H1 (cell line): ENCODE measurements around the gene AP5S1. TPM values are rescaled to one million over a fixed set of nuclear protein-coding genes. Genes with fewer than 3 reads are reported as not detected.

Experiments
- CTCF ChIA-PET: fragments of 300-600 bp; sonication (Branson Sonifier 250); formaldehyde crosslinking; loops from one replicate; lab custom pipeline; 2021; ENCODE audit not compliant: partially characterized antibody; lab: Charles Lee
- POLR2A ChIA-PET: fragments of 300-600 bp; sonication (Branson Sonifier 250); formaldehyde crosslinking; loops from one replicate; lab custom pipeline; 2021; ENCODE audit warnings: inconsistent platforms; ENCODE audit not compliant: partially characterized antibody; lab: Charles Lee
- DNase-seq, 2 experiments: peaks; one replicate each; pipeline versions ENCODE4 v3.0.0 to v3.0.0-alpha.2; 2010 to 2022; ENCODE audit warnings: low spot score in 2 of 2, low read depth in 1 of 2, mixed read lengths in 1 of 2
- FAIRE-seq: peaks from 2 replicates; lab custom pipeline; 2011; peaks lifted over from hg19 to GRCh38; lab: Jason Lieb, UNC
- H2AFZ ChIP-seq: 2 replicates; pipeline ENCODE4 v1.8.1; 2012; ENCODE audit warnings: low read length, inconsistent platforms
- H2AK5ac ChIP-seq: 2 replicates; pipeline ENCODE4 v1.6.1; 2013; ENCODE audit warnings: low read depth, low read length
- H2BK120ac ChIP-seq: replicated peaks from 2 replicates; pipeline ENCODE3; 2013; ENCODE audit warnings: low read depth, low read length, inconsistent platforms
- H2BK12ac ChIP-seq: 2 replicates; pipeline ENCODE4 v1.6.1; 2013; ENCODE audit warnings: low read depth, low read length
- H2BK15ac ChIP-seq: 2 replicates; pipeline ENCODE4 v1.6.1; 2013; ENCODE audit warnings: low read length
- H2BK20ac ChIP-seq: 2 replicates; pipeline ENCODE4 v1.6.1; 2013; ENCODE audit warnings: low read length
- H2BK5ac ChIP-seq: 2 replicates; pipeline ENCODE4 v1.6.1; 2013; ENCODE audit warnings: low read depth, low read length
- H3K14ac ChIP-seq: 2 replicates; pipeline ENCODE4 v1.6.1; 2013; ENCODE audit warnings: inconsistent platforms; ENCODE audit not compliant: insufficient read length
- H3K18ac ChIP-seq: 2 replicates; pipeline ENCODE4 v1.6.1; 2013; ENCODE audit warnings: low read length; ENCODE audit errors: extremely low read depth
- H3K23ac ChIP-seq: 2 replicates; pipeline ENCODE4 v1.6.1; 2013; ENCODE audit warnings: inconsistent platforms; ENCODE audit not compliant: insufficient read length
- H3K23me2 ChIP-seq: 2 replicates; pipeline ENCODE4 v1.6.1; 2013; ENCODE audit warnings: low read depth, low read length
- H3K27ac ChIP-seq: 2 replicates; pipeline ENCODE4 v1.6.1; 2011; ENCODE audit warnings: low read depth, low read length, inconsistent platforms
- H3K27me3 ChIP-seq, 4 experiments: replicated peaks in 1 of 4; 1 replicate in 1 of 4; 2 replicates in 3 of 4; pipeline versions ENCODE4 v1.6.1 to v1.8.1; 2011 to 2013; ENCODE audit warnings: low read length in 3 of 4, mild to moderate bottlenecking in 3 of 4, inconsistent platforms in 2 of 4, mixed read lengths in 2 of 4, moderate library complexity in 1 of 4; ENCODE audit not compliant: control insufficient read depth in 3 of 4, insufficient read depth in 3 of 4; ENCODE audit errors: extremely low read depth in 1 of 4
- H3K36me3 ChIP-seq, 4 experiments: 2 replicates each; pipeline versions ENCODE4 v1.6.1 to v1.8.1; 2011 to 2013; ENCODE audit warnings: mild to moderate bottlenecking in 4 of 4, low read length in 3 of 4, moderate library complexity in 2 of 4, control low read depth in 1 of 4, inconsistent platforms in 1 of 4; ENCODE audit not compliant: insufficient read depth in 4 of 4, control insufficient read depth in 2 of 4
- H3K4ac ChIP-seq: replicated peaks from 2 replicates; pipeline ENCODE3; 2013; ENCODE audit warnings: low read length, low read depth, mixed read lengths, inconsistent platforms; ENCODE audit not compliant: insufficient read length
- H3K4me1 ChIP-seq, 4 experiments: replicated peaks in 1 of 4; 1 replicate in 1 of 4; 2 replicates in 3 of 4; pipeline versions ENCODE4 v1.6.1 to v1.8.1; 2011 to 2013; ENCODE audit warnings: low read length in 3 of 4, inconsistent platforms in 2 of 4, mixed read lengths in 1 of 4; ENCODE audit not compliant: insufficient read depth in 4 of 4, control insufficient read depth in 3 of 4
- H3K4me2 ChIP-seq, 2 experiments: 2 replicates each; pipeline versions ENCODE4 v1.6.1 to v1.8.1; 2011 to 2013; ENCODE audit warnings: low read depth in 2 of 2, low read length in 2 of 2, control low read depth in 1 of 2, inconsistent platforms in 1 of 2, mild to moderate bottlenecking in 1 of 2; ENCODE audit not compliant: insufficient read depth in 1 of 2
- H3K4me3 ChIP-seq, 4 experiments: fragments of 200-600, 300-600 bp in 1 of 4; sonication (generic), shearing (Covaris generic), sonication (Bioruptor Twin) in 1 of 4; 2 replicates each; pipeline versions ENCODE4 v1.5.1 to v1.8.1; 2011 to 2016; ENCODE audit warnings: low read length in 4 of 4, low read depth in 3 of 4, control low read depth in 2 of 4, inconsistent platforms in 2 of 4, mild to moderate bottlenecking in 2 of 4, mixed read lengths in 1 of 4, moderate library complexity in 1 of 4; ENCODE audit not compliant: insufficient read depth in 2 of 4; ENCODE audit errors: extremely low read depth in 1 of 4
- H3K56ac ChIP-seq: replicated peaks from 2 replicates; pipeline ENCODE3; 2013; ENCODE audit warnings: low read depth, mild to moderate bottlenecking, mixed read lengths, low read length, inconsistent platforms; ENCODE audit not compliant: insufficient read length
- H3K79me1 ChIP-seq: 2 replicates; pipeline ENCODE4 v1.6.1; 2013; ENCODE audit warnings: low read depth, low read length, control low read depth
- H3K79me2 ChIP-seq, 2 experiments: 2 replicates each; pipeline versions ENCODE4 v1.6.1 to v1.8.1; 2012 to 2013; ENCODE audit warnings: low read length in 2 of 2, mild to moderate bottlenecking in 2 of 2, inconsistent platforms in 1 of 2; ENCODE audit not compliant: insufficient read depth in 2 of 2, control insufficient read depth in 1 of 2
- H3K9ac ChIP-seq, 4 experiments: replicated peaks in 1 of 4; 1 replicate in 1 of 4; 2 replicates in 3 of 4; pipeline versions ENCODE4 v1.6.1 to v1.8.1; 2011 to 2013; ENCODE audit warnings: low read depth in 3 of 4, low read length in 3 of 4, control low read depth in 2 of 4, mild to moderate bottlenecking in 2 of 4, moderate library complexity in 2 of 4, inconsistent platforms in 1 of 4; ENCODE audit errors: extremely low read depth in 1 of 4
- H3K9me3 ChIP-seq, 2 experiments: 2 replicates each; pipeline versions ENCODE4 v1.6.1 to v1.8.1; 2012 to 2013; ENCODE audit warnings: mild to moderate bottlenecking in 2 of 2, moderate library complexity in 2 of 2, control low read depth in 1 of 2, inconsistent platforms in 1 of 2, low read depth in 1 of 2, low read length in 1 of 2, mixed read lengths in 1 of 2; ENCODE audit not compliant: insufficient read depth in 2 of 2
- H4K20me1 ChIP-seq, 2 experiments: replicated peaks in 1 of 2; 2 replicates each; pipeline versions ENCODE3 to v1.8.1; 2011 to 2013; ENCODE audit warnings: inconsistent platforms in 2 of 2, low read length in 2 of 2, mild to moderate bottlenecking in 1 of 2; ENCODE audit not compliant: insufficient read depth in 2 of 2, control insufficient read depth in 1 of 2
- H4K5ac ChIP-seq: 2 replicates; pipeline ENCODE4 v1.6.1; 2013; ENCODE audit warnings: low read length, low read depth, mixed read lengths, inconsistent platforms; ENCODE audit not compliant: insufficient read length
- H4K8ac ChIP-seq: 2 replicates; pipeline ENCODE4 v1.8.0; 2013; ENCODE audit warnings: mild to moderate bottlenecking, moderate library complexity, low read length, inconsistent platforms; ENCODE audit not compliant: insufficient read depth; ENCODE audit errors: extremely low read depth
- H4K91ac ChIP-seq: replicated peaks from 2 replicates; pipeline ENCODE3; 2013; ENCODE audit warnings: low read length, mixed read lengths, inconsistent platforms; ENCODE audit not compliant: insufficient read length
- ATF2 ChIP-seq: IDR thresholded peaks from 2 replicates; pipeline ENCODE4 v1.6.1; 2012; ENCODE audit warnings: low read length, inconsistent platforms
- NRF1 ChIP-seq: IDR thresholded peaks from 2 replicates; pipeline ENCODE4 v1.6.1; 2011; ENCODE audit warnings: mild to moderate bottlenecking, low read depth, low read length, improper control_type of control experiment
- SIN3A ChIP-seq, 2 experiments: IDR thresholded peaks in 1 of 2; conservative IDR thresholded peaks in 1 of 2; 2 replicates each; pipeline ENCODE4 v1.6.1; 2011 to 2012; ENCODE audit warnings: low read length in 2 of 2, improper control_type of control experiment in 1 of 2, low read depth in 1 of 2, mild to moderate bottlenecking in 1 of 2
- SRF ChIP-seq: IDR thresholded peaks from 2 replicates; pipeline ENCODE4 v1.6.1; 2011; ENCODE audit warnings: mild to moderate bottlenecking, low read depth, low read length, moderate library complexity
- SUZ12 ChIP-seq: fragments of 200-600 bp; sonication (generic); IDR thresholded peaks from 2 replicates; pipeline ENCODE4 v1.6.1; 2012; ENCODE audit warnings: mild to moderate bottlenecking, inconsistent platforms, low read length, moderate library complexity, mixed read lengths
- WGBS, 2 experiments: shearing (Covaris generic) in 1 of 2; methylation state at CpG; one replicate each; pipeline versions ENCODE4 v1.1.6 to v1.1.7; 2013 to 2015; ENCODE audit warnings: low lambda C conversion rate in 2 of 2, mixed read lengths in 2 of 2, inconsistent platforms in 1 of 2, low coverage in 1 of 2, missing lambda C conversion rate in 1 of 2; ENCODE audit not compliant: insufficient replicate concordance in 2 of 2, insufficient coverage in 1 of 2, insufficient read length in 1 of 2; ENCODE audit errors: extremely low coverage in 1 of 2, missing lambda C conversion rate in 1 of 2; 5-methylcytosine and 5-hydroxymethylcytosine counted together
- polyA plus RNA-seq, 7 experiments: library from polyadenylated mRNA; depleted of rRNA in 3 of 7; stranded (reverse) in 5 of 7; unstranded in 2 of 7; fragments of >200 nt in 5 of 7; fragments of 200-250 nt in 2 of 7; gene quantifications; 1 replicate in 5 of 7; 2 replicates in 1 of 7; 4 replicates in 1 of 7; pipeline versions ENCODE4 v1.2.1 to v1.2.3, GENCODE V29; 2011 to 2013; ENCODE audit warnings: missing spikeins in 2 of 7, mixed read lengths in 2 of 7
- total RNA-seq: library from RNA; stranded (reverse); fragmentation: NEBNext Ultra II Directional; extraction: Animal tissue kit (Norgen Biotek cat#: 25700); gene quantifications from 2 replicates; pipeline ENCODE4 v1.2.1, GENCODE V29; 2021

AP5S1 gene
- total and polyA plus RNA-seq, 2 of the 8 experiments (the other 6 are each of a cell fraction or from before 2014, with no cell fraction given): 3.3 to 3.7 TPM

- H3K79me1 ChIP-seq: no peaks in the 10 kb centered on the region
- H3K23ac ChIP-seq: no peak overlapping the region
- no peak overlapping the region for H3K14ac ChIP-seq
- 96% methylated on average over 9 of the region's 9 CpGs; no CpG with 5 or more reads in 1 of the 2 experiments for WGBS, 2 experiments
- no peaks in the 10 kb centered on the region for H3K9me3 ChIP-seq
- H4K91ac ChIP-seq: no peak overlapping the region
- H2BK20ac ChIP-seq: no peak overlapping the region
- H3K27ac ChIP-seq: no peak overlapping the region
- H3K9ac ChIP-seq: no peak overlapping the region
- H3K4ac ChIP-seq: no peak overlapping the region
- H2BK5ac ChIP-seq: no peak overlapping the region
- DNase-seq (no peak), FAIRE-seq (no peak)
- H2BK120ac ChIP-seq: no peak overlapping the region
- no peak overlapping the region for H3K4me3 ChIP-seq
- H2BK12ac ChIP-seq: no peak overlapping the region
- H2BK15ac ChIP-seq: no peak overlapping the region
- H2AK5ac ChIP-seq: no peak overlapping the region
- no peaks in the 10 kb centered on the region for H3K79me2 ChIP-seq
- H4K8ac ChIP-seq: no peak overlapping the region
- no peak overlapping the region for H3K18ac ChIP-seq
- H3K36me3 ChIP-seq: no peaks in the 10 kb centered on the region
- no peak overlapping the region for H4K5ac ChIP-seq
- H3K27me3 ChIP-seq: no peaks in the 10 kb centered on the region
- no peak overlapping the region for H3K56ac ChIP-seq
- no peak for TF ChIP-seq NRF1
- TF ChIP-seq SUZ12: no peak
- TF ChIP-seq ATF2: no peak
- no peak for TF ChIP-seq SIN3A (conservative IDR thresholded peaks at IDR 0.05 in 1 of 2, IDR thresholded peaks at IDR 0.05 in 1 of 2; ENCODE audit: low read depth in 1 of 2, low read length in 2 of 2)
- TF ChIP-seq SRF: no peak
- H3K4me1 ChIP-seq: peaks cover 4 to 14% (median 7%) of the 10 kb centered on the region in 4 experiments; a peak in 6 of 7 replicates
- H3K4me2 ChIP-seq: no peak overlapping the region
- no peaks in the 10 kb centered on the region for H3K23me2 ChIP-seq
- CTCF ChIA-PET: interaction anchor here (0.6 to 10.6 kb wide), 9 partner anchors 13 to 338 kb away, joined by 3 to 128 read pairs (median 4); partner anchors contain the start of genes ADISSP, CENPB and SPEF1
- H2AFZ ChIP-seq: no peak overlapping the region
- H4K20me1 ChIP-seq: no peaks in the 10 kb centered on the region
- POLR2A ChIA-PET: interaction anchor here (2.2 kb wide), 1 partner anchor 12 kb away, joined by 6 read pairs; no protein-coding TSS in a partner anchor
Measured at GRCh38 chr20:3812259-3812681, 8.1 kb upstream of the AP5S1 start.
